Measurements from ENCODE around the gene NFIB. TPM values are rescaled to one million over a fixed set of nuclear protein-coding genes. Genes with fewer than 3 reads are reported as not detected.

The NFIB gene
- total RNA-seq, 2 donors from 2014 or later: 53.0 to 54.0 TPM

- Histone ChIP-seq H3K27me3 (no peaks in the 10 kb centered on the region), H3K27ac (no peak overlapping the region), H3K9ac (ENCODE audit: low read depth in 2 of 2, low read length in 2 of 2) (no peak overlapping the region), H3K36me3 (no peaks in the 10 kb centered on the region), H3K4me1 (no peaks in the 10 kb centered on the region), H3K9me3 (no peaks in the 10 kb centered on the region), H3K4me3 (no peak overlapping the region)
- no peak for TF ChIP-seq CTCF (IDR thresholded peaks at IDR 0.05)
- DNase-seq: no peak
- intact Hi-C loops (cut with DNase I): no loop called here
These were observed 251.9 kb downstream of the NFIB start for GRCh38 chr9:14061936-14062585.

GRCh38 chr9:14058325-14058688, 255.6 kb downstream of the NFIB start:
- H3K27me3 ChIP-seq: no peaks in the 10 kb centered on the region

GRCh38 chr9:14057368-14058324, 256.3 kb downstream of the NFIB start:
- intact Hi-C loops (cut with DNase I): no loop called here
- H3K36me3 ChIP-seq: no peaks in the 10 kb centered on the region
- H3K9me3 ChIP-seq: no peaks in the 10 kb centered on the region
- DNase-seq: no peak
- H3K9ac ChIP-seq (ENCODE audit: low read depth in 2 of 2, low read length in 2 of 2): no peak overlapping the region
- H3K27me3 ChIP-seq: no peaks in the 10 kb centered on the region
- no peak overlapping the region for H3K4me3 ChIP-seq
- H3K4me1 ChIP-seq: no peaks in the 10 kb centered on the region
- no peak for TF ChIP-seq CTCF (IDR thresholded peaks at IDR 0.05)
- H3K27ac ChIP-seq: no peak overlapping the region

More at GRCh38 chr9:14058325-14058688, 255.6 kb downstream of the NFIB start:
- no peaks in the 10 kb centered on the region for H3K4me1 ChIP-seq
- no peak for TF ChIP-seq CTCF (IDR thresholded peaks at IDR 0.05)
- no peaks in the 10 kb centered on the region for H3K36me3 ChIP-seq
- no peak overlapping the region for H3K4me3 ChIP-seq
- no peaks in the 10 kb centered on the region for H3K9me3 ChIP-seq
- DNase-seq: no peak
- no peak overlapping the region for H3K27ac ChIP-seq
- H3K9ac ChIP-seq (ENCODE audit: low read depth in 2 of 2, low read length in 2 of 2): no peak overlapping the region
- intact Hi-C loops (cut with DNase I): no loop called here

- intact Hi-C loops (cut with DNase I): no loop called here
- no peak overlapping the region for H3K27ac ChIP-seq
- no peak overlapping the region for H3K9ac ChIP-seq (ENCODE audit: low read depth in 2 of 2, low read length in 2 of 2)
- no peaks in the 10 kb centered on the region for H3K27me3 ChIP-seq
- H3K9me3 ChIP-seq: no peaks in the 10 kb centered on the region
- no peaks in the 10 kb centered on the region for H3K4me1 ChIP-seq
- H3K4me3 ChIP-seq: no peak overlapping the region
- TF ChIP-seq CTCF (IDR thresholded peaks at IDR 0.05): no peak
- DNase-seq: no peak
- H3K36me3 ChIP-seq: no peaks in the 10 kb centered on the region
These were observed 257.6 kb downstream of the NFIB start for GRCh38 chr9:14056316-14056861.

- H3K9ac ChIP-seq (ENCODE audit: low read depth in 2 of 2, low read length in 2 of 2): no peak overlapping the region
- H3K4me1 ChIP-seq: no peaks in the 10 kb centered on the region
- no peak for TF ChIP-seq CTCF (IDR thresholded peaks at IDR 0.05)
- no peak overlapping the region for H3K4me3 ChIP-seq
- H3K27ac ChIP-seq: no peak overlapping the region
- DNase-seq: no peak
- intact Hi-C loops (cut with DNase I): no loop called here
- H3K27me3 ChIP-seq: no peaks in the 10 kb centered on the region
- H3K9me3 ChIP-seq: no peaks in the 10 kb centered on the region
- H3K36me3 ChIP-seq: no peaks in the 10 kb centered on the region
These were observed 259.8 kb downstream of the NFIB start for GRCh38 chr9:14054096-14054495.

All from colonic mucosa (tissue), 4 donors.